SKM-1 treated with dmso at 0.1 percent for 144 hours (cell line): ENCODE data around the gene PKN2.
A peak's percentile ranks its signal among the peaks of the same experiment; 100 is the strongest.
"Not testable (repeated sequence)": the region's sequence is repeated elsewhere in the genome, so short reads cannot be mapped to it uniquely, and the experiment has no call there.

Experiments used
- DNase-seq: peaks from one replicate; lab custom pipeline; 2025; ENCODE audit not compliant: unreplicated experiment; lab: John Stamatoyannopoulos, UW

The PKN2 gene

GRCh38 chr1:88678405-88678804 lies 5.7 kb upstream of the PKN2 start:
- no peak for DNase-seq

- DNase-seq = no peak
Observed at GRCh38 chr1:88680471-88680870, 3.6 kb upstream of the PKN2 start.

GRCh38 chr1:88680911-88681622 lies 3.0 kb upstream of the PKN2 start:
- DNase-seq = no peak

- DNase-seq = peak; percentile 55
Observed at GRCh38 chr1:88684482-88685258, 597 bp downstream of the PKN2 start.

- no peak for DNase-seq
Observed at GRCh38 chr1:88685259-88685620, 1.2 kb downstream of the PKN2 start.

- DNase-seq = no peak
Observed at GRCh38 chr1:88691540-88691939, 7.5 kb downstream of the PKN2 start.

GRCh38 chr1:88695781-88696180 lies 11.7 kb downstream of the PKN2 start:
- DNase-seq = no peak

GRCh38 chr1:88697503-88697902 lies 13.4 kb downstream of the PKN2 start:
- DNase-seq = no peak

- DNase-seq = no peak
Observed at GRCh38 chr1:88698140-88698539, 14.1 kb downstream of the PKN2 start.

GRCh38 chr1:88698764-88699163 lies 14.7 kb downstream of the PKN2 start:
- DNase-seq = no peak

- no peak for DNase-seq
Observed at GRCh38 chr1:88700425-88701013, 16.4 kb downstream of the PKN2 start.

GRCh38 chr1:88701275-88701674 lies 17.2 kb downstream of the PKN2 start:
- peak; percentile 91 for DNase-seq

GRCh38 chr1:88701793-88702192 lies 17.7 kb downstream of the PKN2 start:
- DNase-seq = not testable (repeated sequence)

GRCh38 chr1:88708011-88708410 lies 23.9 kb downstream of the PKN2 start:
- DNase-seq = no peak

GRCh38 chr1:88712907-88713306 lies 28.8 kb downstream of the PKN2 start:
- not testable (repeated sequence) for DNase-seq

GRCh38 chr1:88716571-88716970 lies 32.5 kb downstream of the PKN2 start:
- DNase-seq = not testable (repeated sequence)

- DNase-seq = no peak
Observed at GRCh38 chr1:88722492-88722891, 38.4 kb downstream of the PKN2 start.

- peak; percentile 58 for DNase-seq
Observed at GRCh38 chr1:88726697-88727096, 42.6 kb downstream of the PKN2 start.

GRCh38 chr1:88727205-88727604 lies 43.1 kb downstream of the PKN2 start:
- no peak for DNase-seq

GRCh38 chr1:88729297-88729696 lies 45.2 kb downstream of the PKN2 start:
- DNase-seq = no peak

GRCh38 chr1:88730132-88730675 lies 46.1 kb downstream of the PKN2 start:
- DNase-seq = peak; percentile 61

- DNase-seq = no peak
Observed at GRCh38 chr1:88730995-88731394, 46.9 kb downstream of the PKN2 start.
